Keratinocyte (primary cell): ENCODE results near the gene SPOPL. TPM values are rescaled to one million over a fixed set of nuclear protein-coding genes. Genes with fewer than 3 reads are reported as not detected.

Source experiments
- DNase-seq: peaks from one replicate; pipeline ENCODE4 v3.0.0-alpha.2; 2011; ENCODE audit warnings: low read depth, missing footprints, low spot score
- FAIRE-seq: peaks from 2 replicates; lab custom pipeline; 2011; peaks lifted over from hg19 to GRCh38; lab: Jason Lieb, UNC
- H2AFZ ChIP-seq: 2 replicates; pipeline ENCODE4 v1.6.0; 2012; ENCODE audit warnings: low read length, control low read depth, inconsistent platforms; ENCODE audit not compliant: control insufficient read depth
- H3K27ac ChIP-seq: 2 replicates; pipeline ENCODE4 v1.5.1; 2011; ENCODE audit warnings: low read length; ENCODE audit not compliant: control insufficient read depth, insufficient read depth
- H3K27me3 ChIP-seq: 3 replicates; pipeline ENCODE4 v1.6.0; 2011; ENCODE audit warnings: low read length; ENCODE audit not compliant: control insufficient read depth, insufficient read depth; ENCODE audit errors: extremely low read depth
- H3K36me3 ChIP-seq, 2 experiments: 2 replicates in 1 of 2; 3 replicates in 1 of 2; pipeline ENCODE4 v1.5.1; 2011; ENCODE audit warnings: low read length in 2 of 2, mild to moderate bottlenecking in 1 of 2; ENCODE audit not compliant: control insufficient read depth in 2 of 2, insufficient read depth in 2 of 2; ENCODE audit errors: extremely low read depth in 1 of 2
- H3K4me1 ChIP-seq: 3 replicates; pipeline ENCODE4 v1.5.1; 2011; ENCODE audit warnings: low read length; ENCODE audit not compliant: control insufficient read depth, insufficient read depth; ENCODE audit errors: extremely low read depth
- H3K4me2 ChIP-seq: 3 replicates; pipeline ENCODE4 v1.6.0; 2011; ENCODE audit warnings: low read depth, low read length; ENCODE audit not compliant: control insufficient read depth, insufficient read depth; ENCODE audit errors: extremely low read depth
- H3K4me3 ChIP-seq, 3 experiments: fragments of 200-600 bp in 1 of 3; sonication (generic) in 1 of 3; 2 replicates in 2 of 3; 3 replicates in 1 of 3; pipeline ENCODE4 v1.5.1; 2011 to 2016; ENCODE audit warnings: low read length in 3 of 3, mild to moderate bottlenecking in 3 of 3, control low read depth in 2 of 3, inconsistent platforms in 1 of 3, low read depth in 1 of 3, mixed read lengths in 1 of 3, mixed run types in 1 of 3, moderate library complexity in 1 of 3; ENCODE audit not compliant: control insufficient read depth in 2 of 3, insufficient read depth in 2 of 3; ENCODE audit errors: extremely low read depth in 1 of 3
- H3K79me2 ChIP-seq: 2 replicates; pipeline ENCODE4 v1.6.0; 2012; ENCODE audit warnings: low read length; ENCODE audit not compliant: control insufficient read depth, insufficient read depth
- H3K9ac ChIP-seq: 3 replicates; pipeline ENCODE4 v1.6.0; 2011; ENCODE audit warnings: low read length; ENCODE audit not compliant: control insufficient read depth, insufficient read depth; ENCODE audit errors: extremely low read depth
- H3K9me1 ChIP-seq: 3 replicates; pipeline ENCODE4 v1.6.0; 2011; ENCODE audit warnings: low read length; ENCODE audit not compliant: control insufficient read depth, insufficient read depth; ENCODE audit errors: extremely low read depth
- H3K9me3 ChIP-seq: 2 replicates; pipeline ENCODE4 v1.5.1; 2012; ENCODE audit warnings: low read depth, low read length; ENCODE audit not compliant: control insufficient read depth
- H4K20me1 ChIP-seq: 3 replicates; pipeline ENCODE4 v1.6.0; 2011; ENCODE audit warnings: low read length; ENCODE audit not compliant: control insufficient read depth, insufficient read depth; ENCODE audit errors: extremely low read depth
- EZH2 ChIP-seq: IDR thresholded peaks from one replicate; pipeline ENCODE4 v1.6.1; 2012; ENCODE audit warnings: inconsistent platforms, mild to moderate bottlenecking, low read length, moderate library complexity
- dilution Hi-C: fragments of 300-500 bp; cut with MboI; formaldehyde crosslinking; loops from one replicate; pipeline ENCODE4 v1.7.0; 2020; ENCODE audit warnings: low sequenced_read_pairs; ENCODE audit not compliant: extremely low pct_ligation_motif_present
- polyA plus RNA-seq, 5 experiments: library from polyadenylated mRNA; depleted of rRNA in 3 of 5; stranded (reverse) in 3 of 5; stranded (forward) in 1 of 5; unstranded in 1 of 5; fragments of >200 nt; gene quantifications; 1 replicate in 1 of 5; 2 replicates in 3 of 5; 3 replicates in 1 of 5; pipeline versions ENCODE4 v1.2.1 to v1.2.3, GENCODE V29; 2011 to 2012; ENCODE audit warnings: missing spikeins in 2 of 5, low read depth in 1 of 5, low replicate concordance in 1 of 5
- TF ChIP-seq, protein P1 (sequence below), 3 experiments: IDR thresholded peaks in 1 of 3; conservative IDR thresholded peaks in 1 of 3; optimal IDR thresholded peaks in 1 of 3; 2 replicates in 2 of 3; 3 replicates in 1 of 3; pipeline versions ENCODE3 to v1.5.1; 2011; ENCODE audit warnings: low read length in 3 of 3, mild to moderate bottlenecking in 3 of 3, moderate library complexity in 2 of 3, control low read depth in 1 of 3, inconsistent platforms in 1 of 3; ENCODE audit not compliant: insufficient read depth in 2 of 3; ENCODE audit errors: extremely low read depth in 1 of 3

Gene SPOPL
- polyA plus RNA-seq, 1 donor (not counting 4 experiments of a cell fraction or from before 2014, with no cell fraction given), result 16.5 TPM

DNA sequence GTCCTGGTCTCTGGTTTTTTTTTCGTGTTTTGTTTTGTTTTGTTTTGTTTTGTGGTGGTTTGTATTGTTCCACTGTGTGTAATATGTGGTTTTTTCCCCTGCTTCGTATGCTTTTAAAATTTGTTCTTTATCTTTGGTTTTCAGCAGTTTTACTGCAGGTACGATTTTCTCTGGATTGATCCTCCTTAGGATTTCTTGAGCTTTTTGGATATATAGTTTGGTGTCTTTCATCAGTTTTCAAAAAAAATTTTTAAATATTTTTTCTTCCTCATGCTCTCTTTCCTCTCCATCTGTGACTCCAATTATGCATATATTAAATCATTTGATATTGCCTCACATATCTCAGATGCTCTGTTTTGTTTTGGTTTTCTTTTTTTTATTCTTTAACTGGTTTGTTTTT lies 78.0 kb downstream of the SPOPL start:
- Histone ChIP-seq H4K20me1 (no peaks in the 10 kb centered on the region), H3K79me2 (no peaks in the 10 kb centered on the region), H3K9ac (no peak overlapping the region), H3K9me1 (no peaks in the 10 kb centered on the region), H2AFZ (no peak overlapping the region), H3K27ac (no peak overlapping the region), H3K27me3 (no peaks in the 10 kb centered on the region), H3K4me1 (no peaks in the 10 kb centered on the region), H3K4me2 (no peak overlapping the region), H3K4me3 (no peak overlapping the region), H3K36me3 (peaks cover 0 to 2% of the 10 kb centered on the region in 2 experiments), H3K9me3 (no peaks in the 10 kb centered on the region)
- FAIRE-seq (no peak), DNase-seq (no peak)
- dilution Hi-C loops, result no loop called here
- TF ChIP-seq, protein P1, sequence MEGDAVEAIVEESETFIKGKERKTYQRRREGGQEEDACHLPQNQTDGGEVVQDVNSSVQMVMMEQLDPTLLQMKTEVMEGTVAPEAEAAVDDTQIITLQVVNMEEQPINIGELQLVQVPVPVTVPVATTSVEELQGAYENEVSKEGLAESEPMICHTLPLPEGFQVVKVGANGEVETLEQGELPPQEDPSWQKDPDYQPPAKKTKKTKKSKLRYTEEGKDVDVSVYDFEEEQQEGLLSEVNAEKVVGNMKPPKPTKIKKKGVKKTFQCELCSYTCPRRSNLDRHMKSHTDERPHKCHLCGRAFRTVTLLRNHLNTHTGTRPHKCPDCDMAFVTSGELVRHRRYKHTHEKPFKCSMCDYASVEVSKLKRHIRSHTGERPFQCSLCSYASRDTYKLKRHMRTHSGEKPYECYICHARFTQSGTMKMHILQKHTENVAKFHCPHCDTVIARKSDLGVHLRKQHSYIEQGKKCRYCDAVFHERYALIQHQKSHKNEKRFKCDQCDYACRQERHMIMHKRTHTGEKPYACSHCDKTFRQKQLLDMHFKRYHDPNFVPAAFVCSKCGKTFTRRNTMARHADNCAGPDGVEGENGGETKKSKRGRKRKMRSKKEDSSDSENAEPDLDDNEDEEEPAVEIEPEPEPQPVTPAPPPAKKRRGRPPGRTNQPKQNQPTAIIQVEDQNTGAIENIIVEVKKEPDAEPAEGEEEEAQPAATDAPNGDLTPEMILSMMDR (optimal IDR thresholded peaks at IDR 0.05 in 1 of 3, IDR thresholded peaks at IDR 0.05 in 1 of 3, conservative IDR thresholded peaks at IDR 0.05 in 1 of 3; ENCODE audit: extremely low read depth in 1 of 3, insufficient read depth in 2 of 3, low read length in 3 of 3), result no peak
- no peak for TF ChIP-seq EZH2

DNA sequence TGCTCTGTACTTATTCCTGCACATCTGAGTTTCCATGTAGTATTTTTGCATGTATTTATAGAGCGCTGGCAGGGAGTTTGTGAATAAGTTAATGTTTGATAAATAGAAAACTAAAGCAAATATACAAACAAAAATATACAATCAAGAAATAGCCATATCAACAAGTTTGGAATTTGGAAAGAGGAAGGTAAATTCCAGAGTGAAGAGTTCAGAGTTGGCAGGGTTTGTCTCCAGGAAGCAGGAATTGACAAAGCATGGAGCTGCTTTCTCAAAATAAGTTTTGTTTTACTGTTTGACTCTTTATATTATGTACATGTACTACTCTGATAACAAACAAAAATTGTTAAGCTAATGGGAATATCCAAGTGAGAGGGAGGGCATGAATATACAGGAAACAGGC lies 80.3 kb downstream of the SPOPL start:
- Histone ChIP-seq H3K79me2 (no peaks in the 10 kb centered on the region), H3K36me3 (peaks cover 0 to 2% of the 10 kb centered on the region in 2 experiments), H3K9me1 (no peaks in the 10 kb centered on the region), H3K9ac (no peak overlapping the region), H3K27me3 (no peaks in the 10 kb centered on the region), H2AFZ (no peak overlapping the region), H3K4me2 (no peak overlapping the region), H3K27ac (no peak overlapping the region), H3K4me1 (no peaks in the 10 kb centered on the region), H3K9me3 (no peaks in the 10 kb centered on the region), H3K4me3 (no peak overlapping the region), H4K20me1 (no peaks in the 10 kb centered on the region)
- dilution Hi-C loops, result no loop called here
- FAIRE-seq, result no peak
- no peak for DNase-seq
- TF ChIP-seq, protein P1 (optimal IDR thresholded peaks at IDR 0.05 in 1 of 3, IDR thresholded peaks at IDR 0.05 in 1 of 3, conservative IDR thresholded peaks at IDR 0.05 in 1 of 3; ENCODE audit: extremely low read depth in 1 of 3, insufficient read depth in 2 of 3, low read length in 3 of 3), result no peak
- no peak for TF ChIP-seq EZH2
